Measurements from ENCODE around the gene UGT1A3.
A peak's percentile ranks its signal among the peaks of the same experiment; 100 is the strongest.
"Not testable (repeated sequence)": the region's sequence is repeated elsewhere in the genome, so short reads cannot be mapped to it uniquely, and the experiment has no call there.

The UGT1A3 gene

GRCh38 chr2:233714121-233714520, 14.7 kb upstream of the UGT1A3 start:
- H3K4me3 ChIP-seq (ENCODE audit: low read depth, low read length): no peak overlapping the region
- peak; percentile 26 for DNase-seq (ENCODE audit: low read depth)
- no peak for TF ChIP-seq CTCF (conservative IDR thresholded peaks at IDR 0.05; ENCODE audit: low read depth, low read length)

GRCh38 chr2:233718552-233718951, 10.3 kb upstream of the UGT1A3 start, which contains the start of gene UGT1A4:
TSS of gene UGT1A4 (plus strand) at chr2:233718736. CDS start at chr2:233718821, 85 bp downstream.
- no peak for DNase-seq (ENCODE audit: low read depth)
- no peak within 1 kb of the TSS for H3K4me3 ChIP-seq (ENCODE audit: low read depth, low read length)
- TF ChIP-seq CTCF (conservative IDR thresholded peaks at IDR 0.05; ENCODE audit: low read depth, low read length): no peak

GRCh38 chr2:233736868-233737653, 8.2 kb downstream of the UGT1A3 start:
- not testable (repeated sequence) for H3K4me3 ChIP-seq (ENCODE audit: low read depth, low read length); DNase-seq (ENCODE audit: low read depth)

GRCh38 chr2:233740870-233741269, 12.0 kb downstream of the UGT1A3 start:
- no peak overlapping the region for H3K4me3 ChIP-seq (ENCODE audit: low read depth, low read length)
- no peak for TF ChIP-seq CTCF (conservative IDR thresholded peaks at IDR 0.05; ENCODE audit: low read depth, low read length)
- no peak for DNase-seq (ENCODE audit: low read depth)

GRCh38 chr2:233743464-233744259, 14.8 kb downstream of the UGT1A3 start:
- no peak for TF ChIP-seq CTCF (conservative IDR thresholded peaks at IDR 0.05; ENCODE audit: low read depth, low read length)
- H3K4me3 ChIP-seq (ENCODE audit: low read depth, low read length): no peak overlapping the region
- DNase-seq (ENCODE audit: low read depth): no peak

DNA sequence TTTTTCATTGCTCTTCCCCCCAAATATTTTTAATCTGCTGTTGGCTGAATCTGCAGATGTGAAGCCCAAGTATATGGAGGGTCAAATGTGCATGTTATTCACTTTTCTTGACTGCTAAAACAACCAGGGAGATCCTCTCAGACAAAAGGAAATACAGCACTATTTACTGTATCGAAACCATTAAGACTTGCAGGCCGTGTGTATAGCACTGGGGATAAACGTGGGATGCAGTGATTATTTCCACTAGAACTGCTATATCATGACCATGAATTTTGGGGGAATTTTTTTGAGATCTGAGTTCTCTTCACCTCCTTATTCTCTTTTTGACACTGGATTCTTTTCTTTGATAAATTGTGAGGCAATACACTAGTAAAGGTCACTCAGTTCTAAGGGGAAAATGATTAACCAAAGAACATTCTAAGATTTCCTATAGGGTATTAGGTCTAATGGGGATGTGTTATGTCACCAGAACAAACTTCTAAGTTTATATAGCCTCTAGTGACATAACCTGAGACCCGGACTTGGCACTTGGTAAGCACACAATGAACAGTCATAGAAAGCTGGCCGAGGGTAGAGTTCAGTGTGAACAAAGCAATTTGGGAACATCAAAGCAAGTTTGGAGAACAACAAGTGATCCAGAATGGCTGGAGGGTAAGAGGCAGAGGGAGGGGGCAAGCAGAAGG, 16.4 kb downstream of the UGT1A3 start:
- no peak overlapping the region for H3K4me3 ChIP-seq (ENCODE audit: low read depth, low read length)
- no peak for DNase-seq (ENCODE audit: low read depth)
- no peak for TF ChIP-seq CTCF (conservative IDR thresholded peaks at IDR 0.05; ENCODE audit: low read depth, low read length)

DNA sequence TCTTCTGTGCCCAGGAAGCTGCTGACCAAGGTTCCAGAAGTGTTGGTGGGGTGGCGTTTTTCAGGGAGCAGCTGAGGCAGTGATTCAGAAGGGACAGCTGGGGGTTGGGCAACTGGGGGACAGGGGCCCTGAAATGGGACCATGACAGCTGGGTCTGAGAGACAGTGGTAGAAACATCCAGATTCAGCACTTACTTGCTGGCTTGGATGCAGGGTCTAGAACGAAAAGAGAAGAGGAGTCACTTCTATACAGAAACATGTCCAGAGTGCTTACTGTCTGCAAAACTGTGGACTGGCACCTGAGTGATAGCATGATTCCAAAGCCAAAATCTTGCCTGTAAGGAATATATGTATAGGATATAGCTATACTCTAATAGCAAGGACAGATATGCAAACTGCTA, 17.0 kb downstream of the UGT1A3 start:
- DNase-seq (ENCODE audit: low read depth); H3K4me3 ChIP-seq (ENCODE audit: low read depth, low read length): not testable (repeated sequence)
